GM19099 (cell line): Measurements from ENCODE around the gene VRTN.

ENCODE experiments used
- POLR2A ChIP-seq: IDR thresholded peaks from 3 replicates; pipeline ENCODE4 v1.6.1; 2011; ENCODE audit warnings: low read depth; ENCODE audit not compliant: insufficient read length; ENCODE audit errors: extremely low read depth

Gene VRTN

DNA sequence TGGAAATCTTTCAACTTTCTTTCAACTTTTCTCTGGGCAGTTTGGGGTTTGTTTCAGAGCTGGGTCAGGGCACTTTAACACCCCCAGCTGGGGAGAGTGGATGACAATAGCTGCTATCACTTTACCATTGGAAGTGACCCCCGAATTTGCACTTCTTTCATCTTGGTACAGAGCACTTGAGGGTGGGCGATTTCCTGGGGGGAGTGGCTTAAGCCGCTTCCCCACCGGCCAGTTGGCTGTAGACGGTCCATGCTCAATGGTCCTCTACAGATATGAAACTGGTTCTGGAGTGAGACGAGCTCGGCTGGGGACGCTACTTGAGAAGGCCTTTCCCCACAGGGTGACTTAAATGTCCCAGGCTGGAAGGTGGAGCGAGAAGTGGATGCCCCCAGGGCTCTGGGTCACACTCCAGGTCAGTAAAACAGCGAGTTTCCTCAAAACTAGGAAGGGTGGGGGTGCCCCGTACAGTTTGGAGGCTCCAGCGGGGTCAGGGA lies at the start of gene VRTN:
Gene VRTN (plus strand): TSS at position 231 of the 494 bp plus-strand sequence. CDS start 8,313 bp downstream, outside the sequence.
- no peak for TF ChIP-seq POLR2A

- TF ChIP-seq POLR2A, result no peak
Observed at GRCh38 chr14:74299061-74299545, 49.2 kb upstream of the VRTN start.

DNA sequence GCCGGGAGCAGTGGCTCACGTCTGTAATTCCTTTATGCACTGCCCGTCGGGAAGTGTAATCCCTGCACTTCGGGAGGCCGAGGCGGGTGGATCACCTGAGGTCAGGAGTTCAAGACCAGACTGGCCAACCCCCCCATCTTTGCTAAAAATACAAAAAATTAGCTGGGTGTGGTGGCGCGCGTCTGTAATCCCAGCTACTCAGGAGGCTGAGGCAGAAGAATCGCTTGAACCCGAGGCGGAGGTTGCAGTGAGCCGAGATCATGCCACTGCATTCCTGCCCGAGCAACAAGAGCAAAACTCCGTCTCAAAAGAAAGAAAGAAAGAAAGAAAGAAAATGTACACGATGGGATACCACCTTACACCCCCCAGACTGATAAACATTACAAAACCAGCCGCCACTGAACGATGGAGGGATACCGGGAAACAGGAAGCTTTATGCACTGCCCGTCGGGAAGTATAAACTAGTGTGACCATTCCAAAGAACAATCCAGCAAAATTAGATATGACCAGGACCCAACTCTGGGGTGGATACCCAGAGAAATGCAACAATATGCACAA lies 46.6 kb upstream of the VRTN start:
- no peak for TF ChIP-seq POLR2A

DNA sequence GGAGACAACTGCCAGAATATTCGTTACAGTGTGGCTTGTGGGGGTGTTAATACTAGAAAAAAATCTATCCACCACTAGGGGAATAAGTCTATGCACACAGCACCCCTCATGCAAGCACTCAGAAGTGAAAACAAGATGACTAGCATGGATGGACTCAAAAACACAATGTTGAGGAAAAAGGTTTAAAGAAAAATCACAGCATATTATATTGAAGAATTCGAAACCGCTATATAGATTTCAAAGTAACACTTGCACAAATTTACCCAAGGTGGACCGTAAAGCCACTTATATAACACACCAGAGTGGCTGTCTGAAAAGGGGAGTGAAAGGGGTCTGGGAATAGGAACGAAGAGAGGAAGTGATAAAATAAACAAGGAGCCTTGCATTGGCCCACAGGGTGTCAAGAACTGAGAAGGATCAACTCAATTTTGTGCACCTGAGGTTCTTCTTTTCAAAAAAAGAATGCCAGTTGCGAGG lies 46.1 kb upstream of the VRTN start:
- no peak for TF ChIP-seq POLR2A

- peak; percentile 92 for TF ChIP-seq POLR2A
Observed at GRCh38 chr14:74302634-74303569, 45.4 kb upstream of the VRTN start, which contains the start of gene ABCD4. Gene ABCD4, minus strand, starts transcription at chr14:74302934. Its CDS starts 22 bp downstream, at chr14:74302912.

GRCh38 chr14:74308695-74309094 lies 39.6 kb upstream of the VRTN start:
- TF ChIP-seq POLR2A, result no peak

- no peak for TF ChIP-seq POLR2A
Observed at GRCh38 chr14:74309125-74310022, 38.9 kb upstream of the VRTN start.

- TF ChIP-seq POLR2A, result no peak
Observed at GRCh38 chr14:74312161-74312560, 36.1 kb upstream of the VRTN start.

DNA sequence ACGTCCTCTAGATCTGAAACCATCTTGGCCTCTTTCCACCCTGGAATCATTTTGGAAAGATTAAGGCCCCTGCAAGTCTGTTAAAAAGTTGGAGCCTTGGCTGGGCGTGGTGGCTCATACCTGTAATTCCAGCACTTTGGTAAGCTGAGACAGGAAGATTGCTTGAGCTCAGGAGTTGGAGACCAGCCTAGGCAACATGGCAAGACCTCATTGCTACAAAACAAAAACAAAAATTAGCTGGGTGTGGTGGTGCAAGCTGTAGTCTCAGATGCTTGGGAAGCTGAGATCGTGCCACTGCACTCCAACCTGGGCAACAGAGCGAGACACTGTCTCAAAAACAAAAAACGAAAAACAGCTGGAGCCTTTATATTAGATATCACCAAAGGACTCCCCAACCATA lies 34.7 kb upstream of the VRTN start:
- no peak for TF ChIP-seq POLR2A

- TF ChIP-seq POLR2A, result no peak
Observed at GRCh38 chr14:74314576-74314975, 33.7 kb upstream of the VRTN start.

GRCh38 chr14:74324931-74325361 lies 23.3 kb upstream of the VRTN start:
- TF ChIP-seq POLR2A, result no peak

GRCh38 chr14:74325446-74325845 lies 22.8 kb upstream of the VRTN start:
- no peak for TF ChIP-seq POLR2A

GRCh38 chr14:74326369-74327152 lies 21.7 kb upstream of the VRTN start:
- no peak for TF ChIP-seq POLR2A

GRCh38 chr14:74333909-74334308 lies 14.4 kb upstream of the VRTN start:
- TF ChIP-seq POLR2A, result no peak

GRCh38 chr14:74346341-74346740 lies 1.9 kb upstream of the VRTN start:
- TF ChIP-seq POLR2A, result no peak
